H9 (cell line): ENCODE results near the gene LONP2. TPM values are rescaled to one million over a fixed set of nuclear protein-coding genes. Genes with fewer than 3 reads are reported as not detected.

Experiments used
- DNase-seq: peaks from one replicate; pipeline ENCODE4 v3.0.0-alpha.2; 2017
- H2AFZ ChIP-seq: one replicate; pipeline ENCODE4 v1.6.1; 2013; ENCODE audit warnings: mild to moderate bottlenecking, low read length, control low read depth, moderate library complexity
- H2AK5ac ChIP-seq: 2 replicates; pipeline ENCODE4 v1.6.1; 2013; ENCODE audit warnings: low read length, control low read depth, mixed read lengths; ENCODE audit not compliant: insufficient read length
- H2BK120ac ChIP-seq: one replicate; pipeline ENCODE4 v1.6.1; 2013; ENCODE audit warnings: low read depth, mild to moderate bottlenecking, low read length, control low read depth, inconsistent platforms; ENCODE audit not compliant: poor library complexity, severe bottlenecking
- H2BK12ac ChIP-seq: 2 replicates; pipeline ENCODE4 v1.6.1; 2013; ENCODE audit warnings: low read length, control low read depth, mixed read lengths, low read depth; ENCODE audit not compliant: insufficient read length
- H2BK15ac ChIP-seq: 2 replicates; pipeline ENCODE4 v1.6.1; 2013; ENCODE audit warnings: low read depth, low read length, control low read depth
- H2BK20ac ChIP-seq: one replicate; pipeline ENCODE4 v1.6.1; 2013; ENCODE audit warnings: low read depth, mild to moderate bottlenecking, low read length, control low read depth, inconsistent platforms; ENCODE audit not compliant: poor library complexity, severe bottlenecking
- H2BK5ac ChIP-seq: 2 replicates; pipeline ENCODE4 v1.6.1; 2013; ENCODE audit warnings: low read length, control low read depth, mixed read lengths; ENCODE audit not compliant: insufficient read length
- H3K14ac ChIP-seq: 2 replicates; pipeline ENCODE4 v1.6.1; 2013; ENCODE audit warnings: low read length, control low read depth; ENCODE audit not compliant: insufficient read depth
- H3K18ac ChIP-seq: 2 replicates; pipeline ENCODE4 v1.6.1; 2013; ENCODE audit warnings: low read depth, mild to moderate bottlenecking, mixed read lengths, low read length, control low read depth; ENCODE audit not compliant: insufficient read length
- H3K23ac ChIP-seq: 2 replicates; pipeline ENCODE4 v1.6.1; 2013; ENCODE audit warnings: low read length, control low read depth, mixed read lengths, low read depth; ENCODE audit not compliant: insufficient read length
- H3K23me2 ChIP-seq: 2 replicates; pipeline ENCODE4 v1.6.1; 2013; ENCODE audit warnings: low read depth, mild to moderate bottlenecking, mixed read lengths, low read length, control low read depth; ENCODE audit not compliant: insufficient read length, poor library complexity, severe bottlenecking
- H3K27ac ChIP-seq: 2 replicates; pipeline ENCODE4 v1.5.1; 2013; ENCODE audit warnings: low read length, control low read depth, mixed read lengths, low read depth; ENCODE audit not compliant: insufficient read length
- H3K27me3 ChIP-seq: 2 replicates; pipeline ENCODE4 v1.6.1; 2013; ENCODE audit warnings: low read length, control low read depth, inconsistent platforms; ENCODE audit not compliant: insufficient read depth
- H3K4ac ChIP-seq: 2 replicates; pipeline ENCODE4 v1.6.1; 2013; ENCODE audit warnings: low read depth, mild to moderate bottlenecking, control low read depth, inconsistent platforms, low read length, moderate library complexity
- H3K4me1 ChIP-seq: 2 replicates; pipeline ENCODE4 v1.6.1; 2013; ENCODE audit warnings: low read length, control low read depth, inconsistent platforms; ENCODE audit not compliant: insufficient read depth
- H3K4me2 ChIP-seq: 2 replicates; pipeline ENCODE4 v1.6.1; 2013; ENCODE audit warnings: low read length, control low read depth, mixed read lengths; ENCODE audit not compliant: insufficient read length, insufficient read depth
- H3K56ac ChIP-seq: 2 replicates; pipeline ENCODE4 v1.6.1; 2013; ENCODE audit warnings: low read depth, mild to moderate bottlenecking, mixed read lengths, low read length, control low read depth; ENCODE audit not compliant: insufficient read length
- H3K79me1 ChIP-seq: 2 replicates; pipeline ENCODE4 v1.6.1; 2013; ENCODE audit warnings: low read depth, mild to moderate bottlenecking, moderate library complexity, low read length, control low read depth, inconsistent platforms; ENCODE audit not compliant: insufficient read depth, poor library complexity, severe bottlenecking
- H3K79me2 ChIP-seq: 2 replicates; pipeline ENCODE4 v1.6.1; 2013; ENCODE audit warnings: low read length, control low read depth, inconsistent platforms; ENCODE audit not compliant: insufficient read depth
- H3K9ac ChIP-seq: 2 replicates; pipeline ENCODE4 v1.6.1; 2013; ENCODE audit warnings: low read length, control low read depth, mixed read lengths; ENCODE audit not compliant: insufficient read length; ENCODE audit errors: extremely low read depth
- H3K9me3 ChIP-seq: one replicate; pipeline ENCODE4 v1.6.1; 2013; ENCODE audit warnings: low read depth, low read length, inconsistent platforms; ENCODE audit not compliant: control insufficient read depth
- H3T11ph ChIP-seq: one replicate; pipeline ENCODE4 v1.6.1; 2013; ENCODE audit warnings: mild to moderate bottlenecking, low read length, control low read depth, inconsistent platforms
- H4K20me1 ChIP-seq: one replicate; pipeline ENCODE4 v1.6.1; 2013; ENCODE audit not compliant: control insufficient read depth, insufficient read length, insufficient read depth
- H4K5ac ChIP-seq: 2 replicates; pipeline ENCODE4 v1.6.1; 2013; ENCODE audit warnings: low read depth, mild to moderate bottlenecking, mixed read lengths, low read length, control low read depth; ENCODE audit not compliant: insufficient read length
- H4K8ac ChIP-seq: replicated peaks from 2 replicates; pipeline ENCODE4 v1.6.1; 2013; ENCODE audit warnings: low read length, control low read depth, mixed read lengths, low read depth; ENCODE audit not compliant: insufficient read length
- H4K91ac ChIP-seq: 2 replicates; pipeline ENCODE4 v1.6.1; 2013; ENCODE audit warnings: low read depth, mild to moderate bottlenecking, moderate library complexity, mixed read lengths, low read length, control low read depth; ENCODE audit not compliant: insufficient read length
- H3K27ac Mint-ChIP-seq, 3 experiments: 2 replicates in 2 of 3; 3 replicates in 1 of 3; pipeline ENCODE4 v1.8.0; 2020 to 2021; ENCODE audit warnings: mixed read lengths in 3 of 3, mild to moderate bottlenecking in 1 of 3, moderate library complexity in 1 of 3
- H3K27me3 Mint-ChIP-seq: 2 replicates; pipeline ENCODE4 v1.8.0; 2021; ENCODE audit warnings: low read depth, mild to moderate bottlenecking, moderate library complexity, mixed read lengths
- H3K36me3 Mint-ChIP-seq, 3 experiments: 2 replicates in 2 of 3; 3 replicates in 1 of 3; pipeline ENCODE4 v1.8.0; 2020 to 2021; ENCODE audit warnings: low read depth in 3 of 3, mixed read lengths in 3 of 3; ENCODE audit not compliant: insufficient read depth in 1 of 3
- H3K4me1 Mint-ChIP-seq, 2 experiments: 2 replicates each; pipeline ENCODE4 v1.8.0; 2020; ENCODE audit warnings: mixed read lengths in 2 of 2
- H3K4me3 Mint-ChIP-seq, 2 experiments: 2 replicates in 1 of 2; 3 replicates in 1 of 2; pipeline ENCODE4 v1.8.0; 2020 to 2021; ENCODE audit warnings: mild to moderate bottlenecking in 2 of 2, mixed read lengths in 2 of 2, moderate library complexity in 1 of 2
- H3K9me3 Mint-ChIP-seq, 2 experiments: 2 replicates in 1 of 2; 3 replicates in 1 of 2; pipeline ENCODE4 v1.8.0; 2020; ENCODE audit warnings: mild to moderate bottlenecking in 2 of 2, mixed read lengths in 2 of 2, moderate library complexity in 1 of 2
- CTCF ChIP-seq: fragments of 200-600 bp; sonication (generic); conservative IDR thresholded peaks from 3 replicates; pipeline ENCODE4 v1.8.0; 2021; ENCODE audit warnings: antibody characterized with exemption, mild to moderate bottlenecking
- WGBS: extraction: QIAGEN DNeasy Blood & Tissue Kit; methylation state at CpG from one replicate; pipeline ENCODE4 v1.1.7; 2013; ENCODE audit warnings: missing lambda C conversion rate, low lambda C conversion rate, mixed read lengths; ENCODE audit not compliant: insufficient read length; ENCODE audit errors: extremely low coverage; 5-methylcytosine and 5-hydroxymethylcytosine counted together
- total RNA-seq: library from RNA; stranded (reverse); gene quantifications from 2 replicates; pipeline ENCODE4 v1.2.1, GENCODE V29; 2021

Gene LONP2
- total RNA-seq, 1 experiment from 2014 or later = 27.8 TPM

- Histone ChIP-seq H2BK20ac (no peak overlapping the region), H3K79me1 (peaks cover 5% of the 10 kb centered on the region), H3K27ac (no peak overlapping the region), H3K9me3 (no peaks in the 10 kb centered on the region), H2BK5ac (no peak overlapping the region), H3K4me2 (no peak overlapping the region), H4K5ac (no peak overlapping the region), H2AK5ac (no peak overlapping the region), H3K79me2 (peaks cover 35% of the 10 kb centered on the region; the same call in 1 of the 2 replicates), H2BK120ac (no peak overlapping the region), H3K23me2 (peaks cover 4% of the 10 kb centered on the region), H4K8ac (no peak overlapping the region), H2AFZ (no peak overlapping the region), H3K56ac (no peak overlapping the region), H2BK12ac (no peak overlapping the region), H3K9ac (no peak overlapping the region), H3K4me1 (peaks cover 2% of the 10 kb centered on the region), H3K18ac (no peak overlapping the region), H3K4ac (no peak overlapping the region), H3T11ph (no peak overlapping the region), H3K27me3 (no peaks in the 10 kb centered on the region), H4K91ac (no peak overlapping the region), H4K20me1 (no peaks in the 10 kb centered on the region), H3K14ac (no peak overlapping the region), H3K23ac (no peak overlapping the region), H2BK15ac (no peak overlapping the region)
- H3K27me3 Mint-ChIP-seq = no peaks in the 10 kb centered on the region
- no peaks in the 10 kb centered on the region for H3K9me3 Mint-ChIP-seq
- no peak for DNase-seq
- H3K4me3 Mint-ChIP-seq = no peak overlapping the region
- WGBS = 100% methylated on average over 2 of the region's 3 CpGs
- peaks cover 19 to 24% of the 10 kb centered on the region in 2 experiments for H3K4me1 Mint-ChIP-seq
- H3K36me3 Mint-ChIP-seq = peaks cover 0 to 18% (median 13%) of the 10 kb centered on the region in 3 experiments; a peak in 5 of 7 replicates
- no peak overlapping the region for H3K27ac Mint-ChIP-seq
- TF ChIP-seq CTCF = no peak
Observed at GRCh38 chr16:48361012-48361411, 116.9 kb downstream of the LONP2 start.
